Mammary epithelial cell (primary cell): ENCODE results near the gene SAYSD1.

Experiments used
- CTCF ChIP-seq, 2 donors: IDR thresholded peaks in 1 of 2; conservative IDR thresholded peaks in 1 of 2; 2 replicates each; pipeline ENCODE4 v1.5.1; 2011 to 2012; ENCODE audit warnings: inconsistent platforms in 2 of 2, low read length in 2 of 2, mild to moderate bottlenecking in 2 of 2, control low read depth in 1 of 2, low read depth in 1 of 2; ENCODE audit not compliant: insufficient read depth in 1 of 2; ENCODE audit errors: extremely low read depth in 1 of 2
- EZH2 ChIP-seq: IDR thresholded peaks from 2 replicates; pipeline ENCODE4 v1.6.1; 2012; ENCODE audit warnings: low read length, inconsistent platforms, borderline replicate concordance

GRCh38 chr6:39078695-39079094, 36.3 kb downstream of the SAYSD1 start:
- TF ChIP-seq CTCF (conservative IDR thresholded peaks at IDR 0.05 in 1 of 2, IDR thresholded peaks at IDR 0.05 in 1 of 2; ENCODE audit: extremely low read depth in 1 of 2, insufficient read depth in 1 of 2, low read depth in 1 of 2, low read length in 2 of 2) (no peak), EZH2 (no peak)
